Liver (tissue), 3 donors: ENCODE results near the gene TRIM13.

Experiments
- CTCF ChIP-seq: fragments of 150-350 bp; IDR thresholded peaks from 2 replicates; pipeline ENCODE4 v1.5.1; 2017; ENCODE audit warnings: improper control_type of control experiment, low read depth, low read length; ENCODE audit not compliant: missing input control
- RAD21 ChIP-seq, 2 donors: IDR thresholded peaks; 2 replicates each; pipeline ENCODE4 v1.6.1; 2016; ENCODE audit warnings: antibody characterized with exemption in 2 of 2, mild to moderate bottlenecking in 2 of 2
- SP1 ChIP-seq: IDR thresholded peaks from 2 replicates; pipeline ENCODE4 v1.6.1; 2018; ENCODE audit warnings: antibody characterized with exemption, mild to moderate bottlenecking
- TAF1 ChIP-seq: conservative IDR thresholded peaks from 2 replicates; pipeline ENCODE4 v1.6.1; 2016; ENCODE audit warnings: antibody characterized with exemption, mild to moderate bottlenecking
- YY1 ChIP-seq: IDR thresholded peaks from 2 replicates; pipeline ENCODE4 v1.6.1; 2016; ENCODE audit warnings: antibody characterized with exemption, mild to moderate bottlenecking
- ZBTB33 ChIP-seq: IDR thresholded peaks from 2 replicates; pipeline ENCODE4 v1.6.1; 2016; ENCODE audit warnings: antibody characterized with exemption
- donor health status: healthy.
- donor health status: healthy.

- TF ChIP-seq TAF1 (no peak), CTCF (no peak), ZBTB33 (no peak), SP1 (no peak), YY1 (no peak), RAD21 (IDR thresholded peaks at IDR 0.05) (no peak)
Measured at GRCh38 chr13:50012396-50013169, 15.7 kb downstream of the TRIM13 start.
